Measurements from ENCODE around the gene PRR35.

DNA sequence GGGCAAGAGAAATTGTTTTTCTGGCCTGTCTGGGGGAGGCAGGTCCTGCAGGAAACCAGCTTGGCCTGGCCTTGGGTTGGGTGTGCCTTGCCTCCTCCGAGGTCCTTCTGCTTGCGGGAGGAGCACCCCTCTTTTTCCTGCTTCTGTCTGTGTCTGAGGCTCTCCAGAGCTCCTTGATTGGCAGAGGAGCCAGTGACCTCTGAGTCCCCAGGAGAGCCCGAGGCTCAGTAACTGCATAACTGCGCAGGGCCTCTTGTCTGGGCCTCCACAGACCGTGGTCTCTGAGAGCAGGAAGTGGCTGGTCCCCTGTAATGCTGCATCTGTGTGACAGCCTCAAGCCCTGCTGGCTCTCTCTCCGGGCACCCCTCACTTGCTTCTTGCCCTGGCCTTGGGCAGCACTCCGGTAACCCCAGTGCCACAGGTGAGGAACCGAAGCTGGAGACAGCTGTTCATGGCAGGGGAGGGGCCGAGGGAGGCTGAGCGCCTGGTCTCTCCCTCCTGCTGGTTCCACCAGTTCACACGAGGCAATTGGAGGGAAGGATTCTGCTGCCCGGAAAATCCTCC, 31.1 kb upstream of the PRR35 start:
- TF ChIP-seq FOXM1 (IDR thresholded peaks at IDR 0.05; ENCODE audit: borderline replicate concordance) (no peak), TARDBP (IDR thresholded peaks at IDR 0.05) (no peak), SP1 (IDR thresholded peaks at IDR 0.05) (no peak), ARNT (IDR thresholded peaks at IDR 0.05) (no peak)
